GM12878 (cell line): ENCODE results near the gene SLCO2A1. TPM values are rescaled to one million over a fixed set of nuclear protein-coding genes. Genes with fewer than 3 reads are reported as not detected.

ENCODE experiments used
- ATAC-seq: fragments of 200-7000 bp; cut with Tn5 transposase; 3 replicates; pipeline ENCODE4 v1.9.1; 2020; ENCODE audit warnings: mild to moderate bottlenecking, moderate library complexity
- BruUV-seq: library from RNA; stranded (reverse); fragments of 400-500 nt; replicated peaks from 2 replicates; lab custom pipeline; 2021; lab: Mats Ljungman, UMichigan
- CTCF ChIA-PET: fragments of 300-600 bp; sonication (Branson Sonifier 250); formaldehyde crosslinking; extraction: SDS; loops from one replicate; lab custom pipeline; 2021; ENCODE audit warnings: inconsistent platforms; lab: Yijun Ruan, JAX
- POLR2A ChIA-PET: fragments of 350-600 bp; formaldehyde crosslinking; extraction: SDS; loops from one replicate; lab custom pipeline; 2021; ENCODE audit warnings: inconsistent platforms; lab: Charles Lee
- RAD21 ChIA-PET: fragments of 300-600 bp; sonication (Branson Sonifier 250); formaldehyde crosslinking; loops from one replicate; lab custom pipeline; 2023; ENCODE audit warnings: antibody characterized with exemption; ENCODE audit not compliant: unreplicated experiment; lab: Charles Lee
- SMC1A ChIA-PET: fragments of 300-600 bp; sonication (Branson Sonifier 250); formaldehyde crosslinking; loops from one replicate; lab custom pipeline; 2023; ENCODE audit not compliant: unreplicated experiment, uncharacterized antibody; lab: Charles Lee
- DNase-seq: peaks from one replicate; pipeline ENCODE4 v3.0.0-alpha.2; 2011; ENCODE audit warnings: low read depth, low spot score
- FAIRE-seq: peaks from 3 replicates; lab custom pipeline; 2011; peaks lifted over from hg19 to GRCh38; lab: Jason Lieb, UNC
- H2AFZ ChIP-seq: 2 replicates; pipeline ENCODE4 v1.6.0; 2011; ENCODE audit warnings: low read depth, low read length, control low read depth; ENCODE audit not compliant: control insufficient read depth
- H3K27ac ChIP-seq: 2 replicates; pipeline ENCODE4 v1.5.1; 2011; ENCODE audit warnings: control low read depth; ENCODE audit not compliant: control insufficient read depth, insufficient read depth
- H3K27me3 ChIP-seq, 2 experiments: replicated peaks in 1 of 2; 2 replicates each; pipeline versions ENCODE4 v1.6.0 to v1.6.1; 2011; ENCODE audit warnings: low read length in 1 of 2; ENCODE audit not compliant: control insufficient read depth in 2 of 2, insufficient read depth in 2 of 2
- H3K36me3 ChIP-seq, 2 experiments: 2 replicates each; pipeline ENCODE4 v1.5.1; 2011; ENCODE audit warnings: low read length in 1 of 2; ENCODE audit not compliant: control insufficient read depth in 2 of 2, insufficient read depth in 2 of 2
- H3K4me1 ChIP-seq: 2 replicates; pipeline ENCODE4 v1.6.1; 2011; ENCODE audit warnings: mild to moderate bottlenecking, low read length, moderate library complexity, mixed read lengths; ENCODE audit not compliant: control insufficient read depth, insufficient read depth
- H3K4me2 ChIP-seq: 2 replicates; pipeline ENCODE4 v1.6.0; 2011; ENCODE audit warnings: control low read depth; ENCODE audit not compliant: control insufficient read depth, insufficient read depth
- H3K4me3 ChIP-seq: fragments of 200-600 bp; sonication (generic); 2 replicates; pipeline ENCODE4 v1.5.1; 2016
- H3K79me2 ChIP-seq: 2 replicates; pipeline ENCODE4 v1.6.0; 2011; ENCODE audit warnings: low read length; ENCODE audit not compliant: control insufficient read depth, insufficient read depth
- H3K9ac ChIP-seq: 2 replicates; pipeline ENCODE4 v1.8.0; 2011; ENCODE audit warnings: low read length, control low read depth, mixed read lengths; ENCODE audit not compliant: control insufficient read depth, insufficient read depth
- H3K9me3 ChIP-seq: replicated peaks from 3 replicates; pipeline ENCODE4 v1.5.1; 2011; ENCODE audit warnings: mild to moderate bottlenecking, low read length; ENCODE audit not compliant: control insufficient read depth, insufficient read depth
- H4K20me1 ChIP-seq: 2 replicates; pipeline ENCODE4 v1.6.0; 2011; ENCODE audit not compliant: control insufficient read depth, insufficient read depth
- GATAD2B ChIP-seq: fragments of 450-650 bp; conservative IDR thresholded peaks from 2 replicates; pipeline ENCODE4 v1.6.1; 2017; ENCODE audit warnings: low read depth, mild to moderate bottlenecking, moderate library complexity
- IRF4 ChIP-seq: IDR thresholded peaks from 2 replicates; pipeline ENCODE4 v1.6.1; 2011; ENCODE audit warnings: low read depth, low read length
- JUNB ChIP-seq: IDR thresholded peaks from 2 replicates; pipeline ENCODE4 v1.6.1; 2016; ENCODE audit warnings: antibody characterized with exemption, mild to moderate bottlenecking
- KAT2A ChIP-seq: conservative IDR thresholded peaks from 2 replicates; pipeline ENCODE4 v1.6.1; 2011; ENCODE audit warnings: low read depth, low read length; ENCODE audit not compliant: control insufficient read depth
- NBN ChIP-seq: fragments of 450-650 bp; IDR thresholded peaks from 2 replicates; pipeline ENCODE4 v1.6.1; 2016
- PAX5 ChIP-seq: IDR thresholded peaks from 2 replicates; pipeline ENCODE4 v1.6.1; 2011; ENCODE audit warnings: low read depth, low read length, borderline replicate concordance
- POLR2AphosphoS5 ChIP-seq: IDR thresholded peaks from 2 replicates; pipeline ENCODE4 v1.6.1; 2011; ENCODE audit warnings: mild to moderate bottlenecking, low read length, inconsistent platforms
- POU2F2 ChIP-seq: IDR thresholded peaks from 3 replicates; pipeline ENCODE4 v1.6.1; 2011; ENCODE audit warnings: low read depth, mild to moderate bottlenecking, low read length, borderline replicate concordance
- ZNF384 ChIP-seq: IDR thresholded peaks from 2 replicates; pipeline ENCODE4 v1.6.1; 2012; ENCODE audit warnings: low read depth, mild to moderate bottlenecking, low read length, improper control_type of control experiment, borderline replicate concordance
- WGBS: methylation state at CpG from one replicate; pipeline ENCODE4 v1.1.6; 2016; ENCODE audit warnings: low lambda C conversion rate; ENCODE audit not compliant: insufficient replicate concordance, insufficient coverage; ENCODE audit errors: missing lambda C conversion rate; 5-methylcytosine and 5-hydroxymethylcytosine counted together
- in situ Hi-C: fragments of 300-500 bp; cut with MboI; formaldehyde crosslinking; loops from 9 replicates; pipeline ENCODE4 v1.14.3; 2018; ENCODE audit warnings: mixed read lengths
- intact Hi-C: fragments of 100-400 bp; cut with micrococcal nuclease; formaldehyde crosslinking; loops from one replicate; pipeline ENCODE4 v1.14.2; 2022; ENCODE audit not compliant: unreplicated experiment
- polyA plus RNA-seq, 11 experiments: library from polyadenylated mRNA; depleted of rRNA in 4 of 11; unstranded in 6 of 11; stranded (reverse) in 5 of 11; fragments of >200 nt; fragmentation: Nextera tagmentation in 4 of 11; fragmentation: Illumina TruSeq in 1 of 11; extraction: Ambion mirVana in 4 of 11; extraction: Trizol in 1 of 11; gene quantifications; 1 replicate in 1 of 11; 2 replicates in 10 of 11; pipeline versions ENCODE4 v1.2.1 to v1.2.3, GENCODE V29; 2011 to 2016; ENCODE audit warnings: inconsistent platforms in 2 of 11, missing spikeins in 2 of 11, low read depth in 1 of 11
- total RNA-seq, 4 experiments: library from RNA; depleted of rRNA in 3 of 4; stranded (reverse); fragments of >200 nt in 3 of 4; fragmentation: Illumina TruSeq in 1 of 4; extraction: Trizol in 1 of 4; gene quantifications; 2 replicates each; pipeline versions ENCODE4 v1.2.1 to v1.2.3, GENCODE V29; 2013 to 2021
- TF ChIP-seq, protein P1 (sequence below): fragments of 450-650 bp; IDR thresholded peaks from 2 replicates; pipeline ENCODE4 v1.6.1; 2016; ENCODE audit warnings: mild to moderate bottlenecking
- TF ChIP-seq, protein P2 (sequence below): fragments of 450-650 bp; formaldehyde crosslinking; IDR thresholded peaks from 2 replicates; pipeline ENCODE4 v1.5.0; 2022; ENCODE audit warnings: mild to moderate bottlenecking, missing genetic modification characterization
- TF ChIP-seq, protein P3 (sequence below): fragments of 450-650 bp; conservative IDR thresholded peaks from 2 replicates; pipeline ENCODE4 v1.6.1; 2017; ENCODE audit warnings: mild to moderate bottlenecking, moderate library complexity
- TF ChIP-seq, protein P4 (sequence below): fragments of 450-650 bp; IDR thresholded peaks from 2 replicates; pipeline ENCODE4 v1.6.1; 2017; ENCODE audit warnings: mild to moderate bottlenecking

The SLCO2A1 gene
- total and polyA plus RNA-seq, 10 of the 15 experiments (the other 5 are each of a cell fraction or from before 2014, with no cell fraction given): 0.05 TPM; not detected in 9

DNA sequence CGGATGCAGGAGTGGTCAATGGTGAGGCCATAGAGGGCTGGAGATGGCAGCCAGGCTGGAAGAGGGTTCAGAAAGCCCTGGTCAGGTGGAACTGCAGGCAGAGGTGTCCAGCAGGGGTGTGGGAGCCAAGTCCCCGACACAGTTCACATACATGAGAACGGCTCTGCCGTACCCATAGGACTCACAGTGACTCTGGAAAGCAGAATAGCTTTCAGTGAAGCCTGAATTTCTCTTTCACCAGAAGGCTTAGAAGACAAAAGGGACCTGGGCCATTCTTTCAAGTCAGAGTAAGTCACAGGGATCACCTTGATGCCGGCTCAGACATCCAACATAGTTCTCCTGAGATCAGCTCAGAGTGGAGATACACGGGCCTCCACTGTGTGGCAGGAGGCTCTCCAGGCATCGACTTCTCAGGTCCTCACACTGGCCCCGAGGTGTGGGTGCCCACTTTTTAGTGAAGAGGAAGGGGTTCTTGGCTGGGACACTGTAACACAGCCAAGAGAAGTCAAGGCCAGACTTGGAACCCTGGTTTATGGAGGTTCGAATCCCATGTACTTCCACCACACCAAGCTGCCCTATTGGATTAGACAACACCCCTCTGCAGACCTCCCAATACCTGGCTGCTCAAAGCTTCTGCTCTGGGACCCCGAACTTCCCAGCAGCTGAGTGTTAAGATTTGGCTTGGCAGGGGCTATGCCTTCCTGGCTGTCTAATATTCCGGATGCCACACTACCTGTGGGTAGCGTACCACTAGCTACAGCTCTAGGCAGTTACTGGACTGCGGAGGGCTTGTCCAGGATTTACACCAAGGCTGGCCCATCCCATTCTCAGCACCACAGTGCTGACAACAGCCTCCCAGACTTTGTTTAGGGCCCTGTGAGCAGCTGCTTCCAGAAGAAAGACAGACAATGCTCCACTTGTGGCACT is 93.6 kb downstream of the SLCO2A1 start:
- no peaks in the 10 kb centered on the region for H3K79me2 ChIP-seq
- in situ Hi-C loops (loop anchor here (10.0 kb wide), 2 partner anchors 279 to 1201 kb away; no protein-coding TSS in a partner anchor), intact Hi-C loops (no loop called here)
- H2AFZ ChIP-seq: no peak overlapping the region
- FAIRE-seq (no peak), DNase-seq (no peak), ATAC-seq (no peak)
- no TSS peak for BruUV-seq
- H3K4me2 ChIP-seq: no peak overlapping the region
- ChIA-PET CTCF (no interaction called here), POLR2A (no interaction called here), RAD21 (no interaction called here), SMC1A (no interaction called here)
- no peaks in the 10 kb centered on the region for H3K4me1 ChIP-seq
- H3K27ac ChIP-seq: no peak overlapping the region
- H4K20me1 ChIP-seq: no peaks in the 10 kb centered on the region
- H3K36me3 ChIP-seq: no peaks in the 10 kb centered on the region
- no peaks in the 10 kb centered on the region for H3K9me3 ChIP-seq
- 53% methylated on average over 13 of the region's 13 CpGs for WGBS
- H3K27me3 ChIP-seq: no peaks in the 10 kb centered on the region; a peak in 1 of 4 replicates
- H3K9ac ChIP-seq: no peak overlapping the region
- no peak overlapping the region for H3K4me3 ChIP-seq
- TF ChIP-seq POU2F2 (no peak), JUNB (no peak), PAX5 (no peak), IRF4 (no peak), KAT2A (no peak), POLR2AphosphoS5 (no peak), NBN (no peak), ZNF384 (no peak), GATAD2B (no peak)
- TF ChIP-seq, protein P1, sequence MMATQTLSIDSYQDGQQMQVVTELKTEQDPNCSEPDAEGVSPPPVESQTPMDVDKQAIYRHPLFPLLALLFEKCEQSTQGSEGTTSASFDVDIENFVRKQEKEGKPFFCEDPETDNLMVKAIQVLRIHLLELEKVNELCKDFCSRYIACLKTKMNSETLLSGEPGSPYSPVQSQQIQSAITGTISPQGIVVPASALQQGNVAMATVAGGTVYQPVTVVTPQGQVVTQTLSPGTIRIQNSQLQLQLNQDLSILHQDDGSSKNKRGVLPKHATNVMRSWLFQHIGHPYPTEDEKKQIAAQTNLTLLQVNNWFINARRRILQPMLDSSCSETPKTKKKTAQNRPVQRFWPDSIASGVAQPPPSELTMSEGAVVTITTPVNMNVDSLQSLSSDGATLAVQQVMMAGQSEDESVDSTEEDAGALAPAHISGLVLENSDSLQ: no peak
- TF ChIP-seq, protein P2, sequence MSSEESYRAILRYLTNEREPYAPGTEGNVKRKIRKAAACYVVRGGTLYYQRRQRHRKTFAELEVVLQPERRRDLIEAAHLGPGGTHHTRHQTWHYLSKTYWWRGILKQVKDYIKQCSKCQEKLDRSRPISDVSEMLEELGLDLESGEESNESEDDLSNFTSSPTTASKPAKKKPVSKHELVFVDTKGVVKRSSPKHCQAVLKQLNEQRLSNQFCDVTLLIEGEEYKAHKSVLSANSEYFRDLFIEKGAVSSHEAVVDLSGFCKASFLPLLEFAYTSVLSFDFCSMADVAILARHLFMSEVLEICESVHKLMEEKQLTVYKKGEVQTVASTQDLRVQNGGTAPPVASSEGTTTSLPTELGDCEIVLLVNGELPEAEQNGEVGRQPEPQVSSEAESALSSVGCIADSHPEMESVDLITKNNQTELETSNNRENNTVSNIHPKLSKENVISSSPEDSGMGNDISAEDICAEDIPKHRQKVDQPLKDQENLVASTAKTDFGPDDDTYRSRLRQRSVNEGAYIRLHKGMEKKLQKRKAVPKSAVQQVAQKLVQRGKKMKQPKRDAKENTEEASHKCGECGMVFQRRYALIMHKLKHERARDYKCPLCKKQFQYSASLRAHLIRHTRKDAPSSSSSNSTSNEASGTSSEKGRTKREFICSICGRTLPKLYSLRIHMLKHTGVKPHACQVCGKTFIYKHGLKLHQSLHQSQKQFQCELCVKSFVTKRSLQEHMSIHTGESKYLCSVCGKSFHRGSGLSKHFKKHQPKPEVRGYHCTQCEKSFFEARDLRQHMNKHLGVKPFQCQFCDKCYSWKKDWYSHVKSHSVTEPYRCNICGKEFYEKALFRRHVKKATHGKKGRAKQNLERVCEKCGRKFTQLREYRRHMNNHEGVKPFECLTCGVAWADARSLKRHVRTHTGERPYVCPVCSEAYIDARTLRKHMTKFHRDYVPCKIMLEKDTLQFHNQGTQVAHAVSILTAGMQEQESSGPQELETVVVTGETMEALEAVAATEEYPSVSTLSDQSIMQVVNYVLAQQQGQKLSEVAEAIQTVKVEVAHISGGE (CRISPR knock-in tag): no peak
- TF ChIP-seq, protein P3, sequence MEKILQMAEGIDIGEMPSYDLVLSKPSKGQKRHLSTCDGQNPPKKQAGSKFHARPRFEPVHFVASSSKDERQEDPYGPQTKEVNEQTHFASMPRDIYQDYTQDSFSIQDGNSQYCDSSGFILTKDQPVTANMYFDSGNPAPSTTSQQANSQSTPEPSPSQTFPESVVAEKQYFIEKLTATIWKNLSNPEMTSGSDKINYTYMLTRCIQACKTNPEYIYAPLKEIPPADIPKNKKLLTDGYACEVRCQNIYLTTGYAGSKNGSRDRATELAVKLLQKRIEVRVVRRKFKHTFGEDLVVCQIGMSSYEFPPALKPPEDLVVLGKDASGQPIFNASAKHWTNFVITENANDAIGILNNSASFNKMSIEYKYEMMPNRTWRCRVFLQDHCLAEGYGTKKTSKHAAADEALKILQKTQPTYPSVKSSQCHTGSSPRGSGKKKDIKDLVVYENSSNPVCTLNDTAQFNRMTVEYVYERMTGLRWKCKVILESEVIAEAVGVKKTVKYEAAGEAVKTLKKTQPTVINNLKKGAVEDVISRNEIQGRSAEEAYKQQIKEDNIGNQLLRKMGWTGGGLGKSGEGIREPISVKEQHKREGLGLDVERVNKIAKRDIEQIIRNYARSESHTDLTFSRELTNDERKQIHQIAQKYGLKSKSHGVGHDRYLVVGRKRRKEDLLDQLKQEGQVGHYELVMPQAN: no peak
- TF ChIP-seq, protein P4, sequence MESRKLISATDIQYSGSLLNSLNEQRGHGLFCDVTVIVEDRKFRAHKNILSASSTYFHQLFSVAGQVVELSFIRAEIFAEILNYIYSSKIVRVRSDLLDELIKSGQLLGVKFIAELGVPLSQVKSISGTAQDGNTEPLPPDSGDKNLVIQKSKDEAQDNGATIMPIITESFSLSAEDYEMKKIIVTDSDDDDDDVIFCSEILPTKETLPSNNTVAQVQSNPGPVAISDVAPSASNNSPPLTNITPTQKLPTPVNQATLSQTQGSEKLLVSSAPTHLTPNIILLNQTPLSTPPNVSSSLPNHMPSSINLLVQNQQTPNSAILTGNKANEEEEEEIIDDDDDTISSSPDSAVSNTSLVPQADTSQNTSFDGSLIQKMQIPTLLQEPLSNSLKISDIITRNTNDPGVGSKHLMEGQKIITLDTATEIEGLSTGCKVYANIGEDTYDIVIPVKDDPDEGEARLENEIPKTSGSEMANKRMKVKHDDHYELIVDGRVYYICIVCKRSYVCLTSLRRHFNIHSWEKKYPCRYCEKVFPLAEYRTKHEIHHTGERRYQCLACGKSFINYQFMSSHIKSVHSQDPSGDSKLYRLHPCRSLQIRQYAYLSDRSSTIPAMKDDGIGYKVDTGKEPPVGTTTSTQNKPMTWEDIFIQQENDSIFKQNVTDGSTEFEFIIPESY: no peak
